ENCODE results near the gene SHISA5.
"Not testable (repeated sequence)": the region's sequence is repeated elsewhere in the genome, so short reads cannot be mapped to it uniquely, and the experiment has no call there.

Gene SHISA5, protein sequence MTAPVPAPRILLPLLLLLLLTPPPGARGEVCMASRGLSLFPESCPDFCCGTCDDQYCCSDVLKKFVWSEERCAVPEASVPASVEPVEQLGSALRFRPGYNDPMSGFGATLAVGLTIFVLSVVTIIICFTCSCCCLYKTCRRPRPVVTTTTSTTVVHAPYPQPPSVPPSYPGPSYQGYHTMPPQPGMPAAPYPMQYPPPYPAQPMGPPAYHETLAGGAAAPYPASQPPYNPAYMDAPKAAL

GRCh38 chr3:48504051-48504946 is at the start of gene SHISA5:
Gene SHISA5, minus strand, starts transcription at chr3:48504174. Its CDS starts 80 bp downstream, at chr3:48504094.
- peak; percentile 22 for DNase-seq

GRCh38 chr3:48553361-48553760 is 49.4 kb upstream of the SHISA5 start:
- no peak for DNase-seq

- DNase-seq = peak; percentile 5
These were observed 48.4 kb upstream of the SHISA5 start for GRCh38 chr3:48552111-48552951.

- DNase-seq = not testable (repeated sequence)
These were observed 47.7 kb upstream of the SHISA5 start for GRCh38 chr3:48551651-48552050.

GRCh38 chr3:48548729-48549705 is 45.0 kb upstream of the SHISA5 start:
- DNase-seq = peak; percentile 86

- DNase-seq = no peak
These were observed 44.2 kb upstream of the SHISA5 start for GRCh38 chr3:48548126-48548525.

DNA sequence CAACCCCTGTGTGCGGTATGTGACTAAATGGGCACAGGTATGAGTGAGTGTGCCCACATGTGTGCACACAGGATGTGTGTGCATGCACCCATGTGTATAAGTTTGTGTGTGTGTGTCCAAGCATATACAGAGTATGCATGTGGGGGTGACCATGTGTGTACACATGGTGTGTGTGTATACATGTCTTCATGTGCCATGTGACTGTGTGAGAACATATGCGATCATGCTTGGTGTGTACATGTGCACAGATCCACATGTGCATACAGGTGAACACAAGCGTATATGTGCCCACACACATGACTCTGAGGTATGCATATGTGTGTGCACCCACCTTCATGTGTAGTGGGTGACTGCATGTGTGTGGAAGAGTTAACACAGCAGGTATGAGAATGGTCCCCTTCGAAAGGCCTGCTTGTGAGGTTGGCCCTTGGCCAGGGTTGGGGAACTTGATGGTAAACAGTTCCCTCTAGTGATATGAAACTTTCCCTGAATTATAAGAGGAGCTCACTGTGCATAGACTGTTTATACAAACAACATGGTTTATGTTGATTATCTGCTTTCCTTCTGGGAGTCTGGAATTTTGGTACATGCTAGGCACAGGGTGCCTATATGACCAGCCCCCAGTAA is 42.3 kb upstream of the SHISA5 start:
- DNase-seq = no peak

DNA sequence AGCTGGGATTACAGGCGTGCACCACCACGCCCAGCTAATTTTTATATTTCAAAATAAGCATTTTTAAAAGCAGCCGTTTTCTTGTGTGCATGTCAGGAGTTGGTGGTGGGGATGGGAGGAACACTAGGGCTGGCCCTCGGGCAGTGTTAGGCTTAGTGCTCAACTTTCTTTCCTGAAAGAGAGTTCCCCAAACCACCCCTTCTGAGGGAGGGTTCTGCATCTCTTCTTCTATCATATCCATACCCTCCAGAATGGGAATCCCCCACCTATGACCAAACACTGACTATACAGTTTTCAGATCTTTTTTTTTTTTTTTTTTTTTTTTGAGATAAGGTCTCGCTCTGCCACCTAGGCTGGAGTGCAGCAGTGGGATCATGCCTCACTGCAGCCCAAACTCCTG is 40.2 kb upstream of the SHISA5 start:
- no peak for DNase-seq

GRCh38 chr3:48543271-48543866 is 39.4 kb upstream of the SHISA5 start:
- peak; percentile 67 for DNase-seq

DNA sequence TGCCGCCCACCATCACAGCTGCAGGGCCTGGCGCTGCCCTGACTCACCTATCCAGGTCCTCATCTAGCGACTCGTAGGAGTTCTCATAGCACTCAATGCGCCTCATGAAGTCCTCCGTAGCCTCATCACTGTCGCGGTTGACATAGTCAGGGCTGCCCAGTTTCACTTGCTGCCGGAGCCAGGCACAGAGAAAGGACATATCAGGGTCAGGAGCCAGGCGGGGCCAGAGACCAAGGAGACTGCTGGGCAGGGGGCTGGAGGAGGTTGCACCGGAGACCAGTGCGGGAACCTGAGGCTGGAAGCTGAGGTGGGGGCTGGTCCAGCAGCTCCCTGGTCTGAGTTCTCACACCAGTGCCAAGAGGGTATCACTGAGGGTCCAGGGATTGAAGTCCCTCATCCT is 34.5 kb upstream of the SHISA5 start:
- DNase-seq = no peak

DNA sequence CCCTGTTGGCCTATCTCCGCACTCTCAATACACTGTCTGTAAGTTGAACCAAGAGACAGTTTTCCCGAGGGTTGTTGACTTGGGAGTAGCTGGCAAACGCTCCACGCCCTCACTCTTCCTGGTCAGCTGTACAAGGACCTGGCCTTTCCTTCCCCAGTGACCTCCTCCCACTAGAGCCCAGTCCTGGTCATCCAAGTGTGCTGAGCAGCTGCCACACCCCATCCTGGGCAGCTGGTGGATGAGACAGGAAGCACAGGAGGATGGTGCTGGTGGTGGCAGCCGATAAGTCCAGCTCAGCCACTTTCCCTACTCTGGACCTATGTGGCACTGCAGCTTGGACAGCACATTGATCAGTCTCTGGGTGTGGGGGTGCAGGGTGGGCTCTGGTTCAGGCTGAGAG is 32.8 kb upstream of the SHISA5 start:
- DNase-seq = no peak

- DNase-seq = no peak
These were observed 32.1 kb upstream of the SHISA5 start for GRCh38 chr3:48536116-48536515.

- no peak for DNase-seq
These were observed 31.6 kb upstream of the SHISA5 start for GRCh38 chr3:48535578-48535977.

- DNase-seq = no peak
These were observed 29.0 kb upstream of the SHISA5 start for GRCh38 chr3:48532977-48533337.

GRCh38 chr3:48532271-48532976 is 28.4 kb upstream of the SHISA5 start:
- DNase-seq = no peak

GRCh38 chr3:48530701-48531100 is 26.7 kb upstream of the SHISA5 start:
- DNase-seq = not testable (repeated sequence)

DNA sequence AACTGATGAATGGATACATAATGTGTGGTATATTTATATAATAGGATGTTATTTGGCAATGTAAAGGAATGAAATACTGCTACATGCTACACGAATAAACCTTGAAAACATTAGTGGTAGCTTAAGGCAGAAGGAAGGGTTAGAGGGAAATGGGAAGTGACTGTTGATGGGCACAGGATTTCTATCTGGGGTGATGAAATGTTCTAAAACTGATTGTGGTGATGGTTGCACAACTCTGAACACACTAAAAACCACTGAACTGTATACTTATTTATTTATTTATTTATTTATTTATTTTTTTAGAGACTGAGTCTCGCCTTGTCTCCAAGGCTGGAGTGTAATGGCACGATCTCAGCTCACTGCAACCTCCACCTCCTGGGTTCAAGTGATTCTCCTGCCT is 24.8 kb upstream of the SHISA5 start:
- DNase-seq = no peak

GRCh38 chr3:48528048-48528447 is 24.1 kb upstream of the SHISA5 start:
- no peak for DNase-seq

- DNase-seq = no peak
These were observed 21.0 kb upstream of the SHISA5 start for GRCh38 chr3:48524970-48525369.

- no peak for DNase-seq
These were observed 17.7 kb upstream of the SHISA5 start for GRCh38 chr3:48521635-48522034.

DNA sequence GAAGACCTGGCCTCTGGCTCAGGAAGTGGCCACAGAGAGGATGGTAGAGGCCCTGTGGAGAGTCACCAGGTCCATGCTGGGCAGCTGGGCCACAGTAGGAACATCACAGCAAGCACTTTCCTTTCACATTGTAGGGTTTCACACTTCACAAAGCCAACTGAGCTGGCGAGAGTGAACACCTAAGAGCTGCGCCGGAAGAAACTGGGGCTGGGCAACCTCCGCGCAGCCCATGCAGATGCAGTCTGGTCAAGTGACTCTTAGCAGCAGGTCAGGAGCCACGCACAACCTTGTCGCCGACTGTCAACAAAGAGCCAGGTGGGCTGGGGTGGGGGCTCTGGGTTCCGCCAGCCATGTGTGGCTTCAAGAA is 15.3 kb upstream of the SHISA5 start:
- DNase-seq = no peak
